OCI-LY1 (cell line): ENCODE data around the gene GALNT10.

Experiments used
- H2AFZ ChIP-seq: fragments of 200-600 bp; sonication (generic), shearing (Covaris generic); 2 replicates; pipeline ENCODE4 v1.6.0; 2014; ENCODE audit warnings: antibody characterized with exemption, mild to moderate bottlenecking, low read length
- H3F3A ChIP-seq: fragments of 200-600 bp; sonication (generic), shearing (Covaris generic); 2 replicates; pipeline ENCODE4 v1.6.0; 2014; ENCODE audit warnings: mild to moderate bottlenecking, antibody characterized with exemption, low read length, moderate library complexity; ENCODE audit not compliant: insufficient read depth
- H3K27ac ChIP-seq: fragments of 200-600 bp; sonication (generic); 2 replicates; pipeline ENCODE4 v1.5.1; 2014; ENCODE audit warnings: low read length, mixed run types, mild to moderate bottlenecking, low read depth; ENCODE audit not compliant: poor library complexity, severe bottlenecking
- H3K27me3 ChIP-seq: fragments of 200-600 bp; sonication (generic); 2 replicates; pipeline ENCODE4 v1.6.0; 2014; ENCODE audit warnings: antibody characterized with exemption, mild to moderate bottlenecking, low read length, moderate library complexity; ENCODE audit not compliant: insufficient read depth
- H3K36me3 ChIP-seq: fragments of 200-600 bp; sonication (generic); 2 replicates; pipeline ENCODE4 v1.6.1; 2014; ENCODE audit warnings: mild to moderate bottlenecking, antibody characterized with exemption, low read length, moderate library complexity, mixed read lengths; ENCODE audit not compliant: insufficient read depth
- H3K4me1 ChIP-seq: fragments of 200-600 bp; sonication (generic); 2 replicates; pipeline ENCODE4 v1.5.1; 2014; ENCODE audit warnings: mild to moderate bottlenecking, low read length, moderate library complexity; ENCODE audit not compliant: insufficient read depth, severe bottlenecking
- H3K4me2 ChIP-seq: fragments of 200-600 bp; sonication (generic), shearing (Covaris generic); 2 replicates; pipeline ENCODE4 v1.6.1; 2014; ENCODE audit warnings: low read length
- H3K4me3 ChIP-seq: fragments of 200-600 bp; sonication (generic); 2 replicates; pipeline ENCODE4 v1.5.1; 2014; ENCODE audit warnings: low read length, low read depth, mild to moderate bottlenecking, mixed read lengths; ENCODE audit not compliant: poor library complexity, severe bottlenecking
- H3K79me2 ChIP-seq: fragments of 200-600 bp; shearing (Covaris generic); 2 replicates; pipeline ENCODE4 v1.6.1; 2016; ENCODE audit warnings: mixed run types, low read length, mixed read lengths; ENCODE audit not compliant: insufficient read depth
- H3K9ac ChIP-seq: fragments of 200-600 bp; sonication (generic), shearing (Covaris generic); 2 replicates; pipeline ENCODE4 v1.6.1; 2014; ENCODE audit warnings: mild to moderate bottlenecking, low read length, mixed read lengths
- H3K9me2 ChIP-seq: fragments of 200-600 bp; sonication (generic), shearing (Covaris generic); 2 replicates; pipeline ENCODE4 v1.6.1; 2014; ENCODE audit warnings: low read depth, mild to moderate bottlenecking, low read length, mixed read lengths
- H3K9me3 ChIP-seq: fragments of 200-600 bp; shearing (Covaris generic); 2 replicates; pipeline ENCODE4 v1.6.1; 2014; ENCODE audit warnings: low read length, mixed read lengths
- H4K20me1 ChIP-seq: fragments of 200-600 bp; sonication (generic), shearing (Covaris generic); 2 replicates; pipeline ENCODE4 v1.6.0; 2016; ENCODE audit warnings: mild to moderate bottlenecking, low read length; ENCODE audit not compliant: insufficient read depth
- CTCF ChIP-seq: fragments of 200-600 bp; sonication (generic), shearing (Covaris generic); IDR thresholded peaks from 2 replicates; pipeline ENCODE4 v1.5.1; 2017; ENCODE audit warnings: mild to moderate bottlenecking, antibody characterized with exemption, low read length, moderate library complexity, mixed read lengths
- EZH2 ChIP-seq: fragments of 200-600 bp; sonication (generic), shearing (Covaris generic); IDR thresholded peaks from 2 replicates; pipeline ENCODE4 v1.8.0; 2017; ENCODE audit warnings: borderline replicate concordance, mixed run types, mild to moderate bottlenecking, antibody characterized with exemption, low read length, moderate library complexity, mixed read lengths

The GALNT10 gene

DNA sequence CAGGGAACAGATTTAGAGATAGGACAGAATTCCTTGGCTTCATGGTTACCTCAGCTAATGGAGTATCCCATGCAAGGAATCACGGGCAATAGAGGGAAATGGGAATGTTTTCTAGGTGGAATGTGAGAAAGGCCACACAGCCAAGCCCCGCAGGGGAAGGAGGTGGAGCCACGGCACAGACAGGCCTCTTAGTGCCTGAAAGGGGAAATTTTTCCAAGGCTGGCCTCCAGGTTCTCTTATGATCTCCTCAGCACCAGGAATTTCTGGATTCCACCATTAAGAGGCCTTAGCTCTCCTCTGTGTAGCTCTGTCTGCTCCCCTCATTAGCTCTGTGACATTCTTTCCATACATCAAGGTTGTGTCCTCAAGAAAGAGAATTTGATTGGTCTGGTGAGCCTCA is 124.7 kb downstream of the GALNT10 start:
- no peak overlapping the region for H3K4me3 ChIP-seq
- H3K9ac ChIP-seq: no peak overlapping the region
- no peaks in the 10 kb centered on the region for H3K79me2 ChIP-seq
- no peaks in the 10 kb centered on the region for H4K20me1 ChIP-seq
- H3K4me1 ChIP-seq: no peaks in the 10 kb centered on the region
- H3K27ac ChIP-seq: no peak overlapping the region
- H3K27me3 ChIP-seq: no peaks in the 10 kb centered on the region
- no peaks in the 10 kb centered on the region for H3K9me3 ChIP-seq
- no peaks in the 10 kb centered on the region for H3F3A ChIP-seq
- H2AFZ ChIP-seq: no peak overlapping the region
- H3K4me2 ChIP-seq: no peak overlapping the region
- no peaks in the 10 kb centered on the region for H3K9me2 ChIP-seq
- TF ChIP-seq EZH2: no peak
- no peak for TF ChIP-seq CTCF
- H3K36me3 ChIP-seq: no peaks in the 10 kb centered on the region

GRCh38 chr5:154315756-154316155 is 125.2 kb downstream of the GALNT10 start:
- no peaks in the 10 kb centered on the region for H3F3A ChIP-seq
- H3K79me2 ChIP-seq: no peaks in the 10 kb centered on the region
- no peak overlapping the region for H3K4me2 ChIP-seq
- TF ChIP-seq EZH2 (no peak), CTCF (no peak)
- no peak overlapping the region for H3K4me3 ChIP-seq
- H4K20me1 ChIP-seq: no peaks in the 10 kb centered on the region
- H3K9me3 ChIP-seq: no peaks in the 10 kb centered on the region
- no peaks in the 10 kb centered on the region for H3K36me3 ChIP-seq
- H3K27ac ChIP-seq: no peak overlapping the region
- H3K4me1 ChIP-seq: no peaks in the 10 kb centered on the region
- H3K9ac ChIP-seq: no peak overlapping the region
- no peaks in the 10 kb centered on the region for H3K9me2 ChIP-seq
- H3K27me3 ChIP-seq: no peaks in the 10 kb centered on the region
- H2AFZ ChIP-seq: no peak overlapping the region

GRCh38 chr5:154316223-154316935 is 125.8 kb downstream of the GALNT10 start:
- H3K4me1 ChIP-seq: no peaks in the 10 kb centered on the region
- no peak overlapping the region for H3K4me2 ChIP-seq
- H3F3A ChIP-seq: no peaks in the 10 kb centered on the region
- H3K9me2 ChIP-seq: no peaks in the 10 kb centered on the region
- H2AFZ ChIP-seq: no peak overlapping the region
- H3K79me2 ChIP-seq: no peaks in the 10 kb centered on the region
- TF ChIP-seq CTCF: no peak
- TF ChIP-seq EZH2: no peak
- no peak overlapping the region for H3K4me3 ChIP-seq
- H4K20me1 ChIP-seq: no peaks in the 10 kb centered on the region
- H3K9me3 ChIP-seq: no peaks in the 10 kb centered on the region
- H3K27me3 ChIP-seq: no peaks in the 10 kb centered on the region
- H3K36me3 ChIP-seq: no peaks in the 10 kb centered on the region
- H3K9ac ChIP-seq: no peak overlapping the region
- no peak overlapping the region for H3K27ac ChIP-seq
